ENCODE data around the gene PTPRE. TPM values are rescaled to one million over a fixed set of nuclear protein-coding genes. Genes with fewer than 3 reads are reported as not detected.

PTPRE gene
- total RNA-seq, 5 donors from 2014 or later (not counting 1 experiment from before 2014, with no cell fraction given): 23.2 to 69.2 (median 32.2) TPM

- Mint-ChIP-seq H3K27ac (peak overlapping the region in 1 of 2 donors; percentile 92), H3K36me3 (peaks cover 33% of the 10 kb centered on the region), H3K4me3 (peak overlapping the region; percentile 84 to 95 (median 93)), H3K4me1 (peaks cover 64 to 79% (median 66%) of the 10 kb centered on the region in 3 donors), H3K27me3 (no peaks in the 10 kb centered on the region), H3K9me3 (no peaks in the 10 kb centered on the region)
- H3K27me3 ChIP-seq (replicated peaks in 1 of 2; ENCODE audit: control insufficient read depth in 2 of 2, extremely low read depth in 1 of 2, insufficient read depth in 2 of 2, low read length in 1 of 2): no peaks in the 10 kb centered on the region
- DNase-seq: no peak
- CTCF ChIA-PET: interaction anchor here (0.6 to 4.1 kb wide), 10 partner anchors 13 to 144 kb away, joined by 3 to 15 read pairs (median 8); no protein-coding TSS in a partner anchor
- H3K4me3 ChIP-seq (ENCODE audit: control insufficient read depth in 1 of 2, extremely low read depth in 1 of 2, low read length in 1 of 2): peak overlapping the region; percentile 7 to 64
- POLR2A ChIA-PET: interaction anchor here (0.6 to 3.7 kb wide), 4 partner anchors 10 to 116 kb away, joined by 3 to 62 read pairs (median 13); no protein-coding TSS in a partner anchor
- peaks cover 16 to 74% of the 10 kb centered on the region in 2 experiments for H3K4me1 ChIP-seq (ENCODE audit: control insufficient read depth in 1 of 2, extremely low read depth in 1 of 2, insufficient read depth in 2 of 2, low read length in 2 of 2)
- 90% methylated on average over 14 of the region's 23 CpGs for WGBS (ENCODE audit: insufficient coverage)
- peak overlapping the region; percentile 93 for H3K27ac ChIP-seq (ENCODE audit: low read length)
- no peak for ATAC-seq (replicated peaks in 1 of 4)
- H3K36me3 ChIP-seq (ENCODE audit: control insufficient read depth in 2 of 2, extremely low read depth in 1 of 2, insufficient read depth in 1 of 2, low read length in 1 of 2): peaks cover 10 to 41% of the 10 kb centered on the region in 2 donors
- H3K9me3 ChIP-seq: no peaks in the 10 kb centered on the region
These were observed 142.6 kb downstream of the PTPRE start for GRCh38 chr10:128049226-128050120.

- CTCF ChIA-PET: interaction anchor here in 1 of 2 donors (4.1 kb wide), 1 partner anchor 13 kb away, joined by 15 read pairs; no protein-coding TSS in a partner anchor
- Mint-ChIP-seq H3K4me1 (peaks cover 64 to 76% (median 67%) of the 10 kb centered on the region in 3 donors), H3K9me3 (no peaks in the 10 kb centered on the region), H3K4me3 (peak overlapping the region in 2 of 3 donors; percentile 42 to 95), H3K27ac (peak overlapping the region; percentile 50 to 82), H3K36me3 (peaks cover 37% of the 10 kb centered on the region), H3K27me3 (no peaks in the 10 kb centered on the region)
- Histone ChIP-seq H3K9me3 (no peaks in the 10 kb centered on the region), H3K36me3 (ENCODE audit: control insufficient read depth in 2 of 2, extremely low read depth in 1 of 2, insufficient read depth in 1 of 2, low read length in 1 of 2) (peaks cover 10 to 47% of the 10 kb centered on the region in 2 donors), H3K4me3 (ENCODE audit: control insufficient read depth in 1 of 2, extremely low read depth in 1 of 2, low read length in 1 of 2) (no peak overlapping the region), H3K4me1 (ENCODE audit: control insufficient read depth in 1 of 2, extremely low read depth in 1 of 2, insufficient read depth in 2 of 2, low read length in 2 of 2) (peaks cover 16 to 73% of the 10 kb centered on the region in 2 experiments), H3K27me3 (replicated peaks in 1 of 2; ENCODE audit: control insufficient read depth in 2 of 2, extremely low read depth in 1 of 2, insufficient read depth in 2 of 2, low read length in 1 of 2) (no peaks in the 10 kb centered on the region), H3K27ac (ENCODE audit: low read length) (no peak overlapping the region)
- WGBS (ENCODE audit: insufficient coverage): 58% methylated on average over 1 of the region's 1 CpG
- POLR2A ChIA-PET: interaction anchor here in 1 of 2 donors (3.7 kb wide), 1 partner anchor 11 kb away, joined by 62 read pairs; no protein-coding TSS in a partner anchor
- no peak for ATAC-seq (replicated peaks in 1 of 4)
- no peak for DNase-seq
These were observed 143.2 kb downstream of the PTPRE start for GRCh38 chr10:128050121-128050516.

GRCh38 chr10:128050936-128051335, 144.0 kb downstream of the PTPRE start:
- Histone ChIP-seq H3K4me1 (ENCODE audit: control insufficient read depth in 1 of 2, extremely low read depth in 1 of 2, insufficient read depth in 2 of 2, low read length in 2 of 2) (peaks cover 16 to 65% of the 10 kb centered on the region in 2 experiments), H3K4me3 (ENCODE audit: control insufficient read depth in 1 of 2, extremely low read depth in 1 of 2, low read length in 1 of 2) (no peak overlapping the region), H3K27ac (ENCODE audit: low read length) (no peak overlapping the region), H3K27me3 (replicated peaks in 1 of 2; ENCODE audit: control insufficient read depth in 2 of 2, extremely low read depth in 1 of 2, insufficient read depth in 2 of 2, low read length in 1 of 2) (no peaks in the 10 kb centered on the region), H3K9me3 (no peaks in the 10 kb centered on the region), H3K36me3 (ENCODE audit: control insufficient read depth in 2 of 2, extremely low read depth in 1 of 2, insufficient read depth in 1 of 2, low read length in 1 of 2) (peaks cover 10 to 56% of the 10 kb centered on the region in 2 donors)
- Mint-ChIP-seq H3K27me3 (no peaks in the 10 kb centered on the region), H3K36me3 (peaks cover 45% of the 10 kb centered on the region), H3K27ac (peak overlapping the region; percentile 69 to 82), H3K4me1 (peaks cover 64 to 72% (median 69%) of the 10 kb centered on the region in 3 donors), H3K4me3 (peak overlapping the region in 2 of 3 donors; percentile 42 to 95), H3K9me3 (no peaks in the 10 kb centered on the region)
- ATAC-seq (replicated peaks in 1 of 4) (no peak), DNase-seq (no peak)
- CTCF ChIA-PET: interaction anchor here (0.7 to 1.6 kb wide), 2 partner anchors 18 kb away, joined by 3 to 4 read pairs; no protein-coding TSS in a partner anchor
- POLR2A ChIA-PET: interaction anchor here in 1 of 2 donors (0.8 kb wide), 2 partner anchors 12 to 18 kb away, joined by 3 to 4 read pairs; no protein-coding TSS in a partner anchor

- H3K4me3 Mint-ChIP-seq: no peak overlapping the region
- no peaks in the 10 kb centered on the region for H3K27me3 Mint-ChIP-seq
- no peaks in the 10 kb centered on the region for H3K27me3 ChIP-seq (replicated peaks in 1 of 2; ENCODE audit: control insufficient read depth in 2 of 2, extremely low read depth in 1 of 2, insufficient read depth in 2 of 2, low read length in 1 of 2)
- peaks cover 15 to 62% of the 10 kb centered on the region in 2 donors for H3K36me3 ChIP-seq (ENCODE audit: control insufficient read depth in 2 of 2, extremely low read depth in 1 of 2, insufficient read depth in 1 of 2, low read length in 1 of 2)
- POLR2A ChIA-PET: interaction anchor here in 1 of 2 donors (1.5 kb wide), 1 partner anchor 10 kb away, joined by 4 read pairs; no protein-coding TSS in a partner anchor
- H3K4me1 ChIP-seq (ENCODE audit: control insufficient read depth in 1 of 2, extremely low read depth in 1 of 2, insufficient read depth in 2 of 2, low read length in 2 of 2): peaks cover 16 to 61% of the 10 kb centered on the region in 2 experiments
- H3K27ac ChIP-seq (ENCODE audit: low read length): no peak overlapping the region
- DNase-seq: no peak
- H3K4me3 ChIP-seq (ENCODE audit: control insufficient read depth in 1 of 2, extremely low read depth in 1 of 2, low read length in 1 of 2): no peak overlapping the region
- H3K27ac Mint-ChIP-seq: peak overlapping the region; percentile 43 to 82
- H3K36me3 Mint-ChIP-seq: peaks cover 50% of the 10 kb centered on the region
- no peak for ATAC-seq (replicated peaks in 1 of 4)
- no peaks in the 10 kb centered on the region for H3K9me3 ChIP-seq
- CTCF ChIA-PET: interaction anchor here (0.7 to 1.6 kb wide), 3 partner anchors 16 to 18 kb away, joined by 3 to 4 read pairs (median 3); no protein-coding TSS in a partner anchor
- H3K9me3 Mint-ChIP-seq: no peaks in the 10 kb centered on the region
- 93% methylated on average over 3 of the region's 5 CpGs for WGBS (ENCODE audit: insufficient coverage)
- peaks cover 59 to 66% (median 66%) of the 10 kb centered on the region in 3 donors for H3K4me1 Mint-ChIP-seq
These were observed 144.6 kb downstream of the PTPRE start for GRCh38 chr10:128051548-128051947.

- no peak overlapping the region for H3K27ac ChIP-seq (ENCODE audit: low read length)
- ChIA-PET POLR2A (interaction anchor here in 1 of 2 donors (0.6 to 1.5 kb wide), 2 partner anchors 9 to 178 kb away, joined by 4 to 7 read pairs; no protein-coding TSS in a partner anchor), CTCF (interaction anchor here in 1 of 2 donors (0.8 kb wide), 1 partner anchor 159 kb away, joined by 4 read pairs; no protein-coding TSS in a partner anchor)
- no peak overlapping the region for H3K4me3 Mint-ChIP-seq
- peaks cover 16 to 73% of the 10 kb centered on the region in 2 donors for H3K36me3 ChIP-seq (ENCODE audit: control insufficient read depth in 2 of 2, extremely low read depth in 1 of 2, insufficient read depth in 1 of 2, low read length in 1 of 2)
- no peaks in the 10 kb centered on the region for H3K27me3 ChIP-seq (replicated peaks in 1 of 2; ENCODE audit: control insufficient read depth in 2 of 2, extremely low read depth in 1 of 2, insufficient read depth in 2 of 2, low read length in 1 of 2)
- H3K4me3 ChIP-seq (ENCODE audit: control insufficient read depth in 1 of 2, extremely low read depth in 1 of 2, low read length in 1 of 2): no peak overlapping the region
- peak overlapping the region in 1 of 2 donors; percentile 62 for H3K27ac Mint-ChIP-seq
- DNase-seq (no peak), ATAC-seq (replicated peaks in 1 of 4) (no peak)
- peaks cover 59% of the 10 kb centered on the region for H3K36me3 Mint-ChIP-seq
- H3K4me1 Mint-ChIP-seq: peaks cover 48 to 60% (median 59%) of the 10 kb centered on the region in 3 donors
- no peaks in the 10 kb centered on the region for H3K27me3 Mint-ChIP-seq
- H3K4me1 ChIP-seq (ENCODE audit: control insufficient read depth in 1 of 2, extremely low read depth in 1 of 2, insufficient read depth in 2 of 2, low read length in 2 of 2): peaks cover 13 to 50% of the 10 kb centered on the region in 2 experiments
- H3K9me3 Mint-ChIP-seq: no peaks in the 10 kb centered on the region
- WGBS (ENCODE audit: insufficient coverage): 92% methylated on average over 7 of the region's 7 CpGs
- no peaks in the 10 kb centered on the region for H3K9me3 ChIP-seq
These were observed 145.8 kb downstream of the PTPRE start for GRCh38 chr10:128052696-128053095.

GRCh38 chr10:128053356-128053755, 146.5 kb downstream of the PTPRE start:
- Mint-ChIP-seq H3K4me1 (peaks cover 47 to 59% (median 57%) of the 10 kb centered on the region in 3 donors), H3K27ac (no peak overlapping the region), H3K4me3 (no peak overlapping the region), H3K27me3 (no peaks in the 10 kb centered on the region), H3K36me3 (peaks cover 61% of the 10 kb centered on the region), H3K9me3 (no peaks in the 10 kb centered on the region)
- Histone ChIP-seq H3K27ac (ENCODE audit: low read length) (no peak overlapping the region), H3K4me3 (ENCODE audit: control insufficient read depth in 1 of 2, extremely low read depth in 1 of 2, low read length in 1 of 2) (no peak overlapping the region), H3K36me3 (ENCODE audit: control insufficient read depth in 2 of 2, extremely low read depth in 1 of 2, insufficient read depth in 1 of 2, low read length in 1 of 2) (peaks cover 22 to 79% of the 10 kb centered on the region in 2 donors), H3K9me3 (no peaks in the 10 kb centered on the region), H3K4me1 (ENCODE audit: control insufficient read depth in 1 of 2, extremely low read depth in 1 of 2, insufficient read depth in 2 of 2, low read length in 2 of 2) (peaks cover 13 to 51% of the 10 kb centered on the region in 2 experiments), H3K27me3 (replicated peaks in 1 of 2; ENCODE audit: control insufficient read depth in 2 of 2, extremely low read depth in 1 of 2, insufficient read depth in 2 of 2, low read length in 1 of 2) (no peaks in the 10 kb centered on the region)
- ChIA-PET CTCF (interaction anchor here in 1 of 2 donors (0.8 kb wide), 1 partner anchor 158 kb away, joined by 4 read pairs; no protein-coding TSS in a partner anchor), POLR2A (interaction anchor here in 1 of 2 donors (0.6 kb wide), 1 partner anchor 8 kb away, joined by 4 read pairs; no protein-coding TSS in a partner anchor)
- WGBS (ENCODE audit: insufficient coverage): no CpG with 5 or more reads among the region's 7 CpGs
- DNase-seq (no peak), ATAC-seq (replicated peaks in 1 of 4) (no peak)
